Activated naive CD4-positive, alpha-beta T cell treated with anti-CD3 and anti-CD28 coated beads, Interleukin-2, amount 10 ng/mL, durations not matched to agents 7 days and 5 days (primary cell): Measurements from ENCODE around the gene CLSTN3.

Source experiments
- CTCF ChIA-PET: fragments of 350-600 bp; sonication (Branson Sonifier 250); formaldehyde crosslinking; loops from one replicate; lab custom pipeline; 2021; ENCODE audit warnings: antibody characterized with exemption; lab: Charles Lee
- DNase-seq: peaks from one replicate; pipeline ENCODE4 v3.0.0-alpha.2; 2020
- H3K27ac Mint-ChIP-seq: one replicate; pipeline ENCODE4 v1.8.0; 2021; ENCODE audit warnings: mild to moderate bottlenecking, moderate library complexity, mixed read lengths
- H3K27me3 Mint-ChIP-seq: one replicate; pipeline ENCODE4 v1.8.0; 2021; ENCODE audit warnings: mild to moderate bottlenecking, mixed read lengths
- H3K36me3 Mint-ChIP-seq: one replicate; pipeline ENCODE4 v1.8.0; 2021; ENCODE audit warnings: mixed read lengths
- H3K4me1 Mint-ChIP-seq: one replicate; pipeline ENCODE4 v1.8.0; 2021; ENCODE audit warnings: mixed read lengths
- H3K4me3 Mint-ChIP-seq: one replicate; pipeline ENCODE4 v1.8.0; 2021; ENCODE audit warnings: mild to moderate bottlenecking, moderate library complexity, mixed read lengths
- H3K9me3 Mint-ChIP-seq: one replicate; pipeline ENCODE4 v1.8.0; 2021; ENCODE audit warnings: mixed read lengths

CLSTN3 gene

GRCh38 chr12:7129872-7130691 is at the start of gene CLSTN3:
TSS of gene CLSTN3 (plus strand) at chr12:7130371. CDS start at chr12:7130649, 278 bp downstream.
- Mint-ChIP-seq H3K36me3 (peaks cover 39% of the 10 kb centered on the region), H3K4me1 (peaks cover 47% of the 10 kb centered on the region), H3K27ac (peak within 1 kb of the TSS; percentile 91), H3K9me3 (no peaks in the 10 kb centered on the region), H3K27me3 (peaks cover 8% of the 10 kb centered on the region), H3K4me3 (peak within 1 kb of the TSS; percentile 99)
- DNase-seq = peak; percentile 92
- CTCF ChIA-PET = interaction anchor here (1.5 to 2.1 kb wide), 2 partner anchors 11 to 22 kb away, joined by 3 to 8 read pairs; no protein-coding TSS in a partner anchor

DNA sequence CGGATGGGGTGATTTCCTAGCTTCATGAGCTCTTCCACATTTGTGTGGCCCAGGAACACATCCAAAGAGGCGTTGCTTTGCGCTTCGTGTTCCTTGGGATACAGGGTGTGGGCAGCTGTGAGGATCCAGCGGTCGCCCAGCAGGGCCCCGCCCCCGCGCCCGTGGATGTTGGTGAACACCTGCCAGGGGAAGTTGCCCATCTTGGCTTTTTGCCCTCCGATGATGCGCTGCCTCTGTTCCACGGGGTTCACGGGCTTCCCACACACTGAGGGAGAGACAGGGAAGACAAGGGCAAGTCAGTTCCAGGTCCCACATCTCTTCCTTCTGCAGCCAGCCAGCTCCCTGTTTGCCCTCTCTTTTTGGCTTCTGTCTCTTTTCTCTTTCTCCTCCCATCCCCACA is 49.1 kb upstream of the CLSTN3 start:
- H3K36me3 Mint-ChIP-seq = peaks cover 3% of the 10 kb centered on the region
- H3K27ac Mint-ChIP-seq = no peak overlapping the region
- peaks cover 5% of the 10 kb centered on the region for H3K9me3 Mint-ChIP-seq
- DNase-seq = no peak
- CTCF ChIA-PET = no interaction called here
- H3K4me3 Mint-ChIP-seq = no peak overlapping the region
- H3K4me1 Mint-ChIP-seq = no peaks in the 10 kb centered on the region
- H3K27me3 Mint-ChIP-seq = peaks cover 16% of the 10 kb centered on the region

GRCh38 chr12:7083125-7083524 is 47.0 kb upstream of the CLSTN3 start:
- peaks cover 5% of the 10 kb centered on the region for H3K9me3 Mint-ChIP-seq
- no peak overlapping the region for H3K27ac Mint-ChIP-seq
- CTCF ChIA-PET = no interaction called here
- peaks cover 3% of the 10 kb centered on the region for H3K36me3 Mint-ChIP-seq
- H3K4me3 Mint-ChIP-seq = no peak overlapping the region
- DNase-seq = no peak
- H3K27me3 Mint-ChIP-seq = peaks cover 4% of the 10 kb centered on the region
- no peaks in the 10 kb centered on the region for H3K4me1 Mint-ChIP-seq

DNA sequence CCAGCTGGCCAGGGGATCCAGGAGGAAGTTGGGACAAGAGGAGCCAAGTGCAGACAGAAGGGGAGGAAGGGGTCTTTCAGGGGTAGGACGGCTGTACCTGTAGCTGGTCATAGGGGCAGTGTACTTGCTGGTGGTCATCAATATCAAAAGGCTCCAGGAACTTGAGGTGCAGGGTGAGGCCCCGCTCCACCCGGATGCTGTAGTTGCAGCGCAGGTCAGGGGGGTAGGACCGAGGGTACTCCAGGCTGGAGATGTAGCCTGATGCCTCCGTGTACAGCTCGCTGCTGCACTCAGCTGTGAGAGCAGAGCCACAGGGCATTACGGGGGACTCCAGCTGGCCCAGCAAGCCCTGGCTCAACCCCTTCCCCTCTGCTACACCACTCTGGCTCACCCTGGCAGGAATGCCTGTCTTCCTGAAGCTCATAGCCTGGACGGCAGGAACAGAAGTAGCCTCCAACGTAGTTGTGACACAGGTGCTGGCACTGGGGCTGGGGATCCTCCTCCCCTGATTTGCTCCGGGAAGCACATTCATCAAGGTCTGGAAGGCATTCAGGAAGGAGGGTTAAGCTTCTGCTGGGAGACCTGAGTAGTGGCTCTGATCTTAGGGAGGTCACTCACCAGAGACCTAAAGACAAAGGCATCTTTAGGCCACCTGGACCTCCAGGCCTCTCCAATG is 40.8 kb upstream of the CLSTN3 start:
- Mint-ChIP-seq H3K4me3 (no peak overlapping the region), H3K27me3 (peaks cover 19% of the 10 kb centered on the region), H3K9me3 (no peaks in the 10 kb centered on the region), H3K4me1 (peaks cover 13% of the 10 kb centered on the region), H3K36me3 (no peaks in the 10 kb centered on the region), H3K27ac (no peak overlapping the region)
- CTCF ChIA-PET = interaction anchor here (0.5 to 1.1 kb wide), 4 partner anchors 19 to 121 kb away, joined by 3 to 6 read pairs (median 3); no protein-coding TSS in a partner anchor
- DNase-seq = no peak

GRCh38 chr12:7090222-7090998 is 39.8 kb upstream of the CLSTN3 start:
- Mint-ChIP-seq H3K9me3 (no peaks in the 10 kb centered on the region), H3K27me3 (peaks cover 19% of the 10 kb centered on the region), H3K4me3 (no peak overlapping the region), H3K27ac (no peak overlapping the region), H3K4me1 (peaks cover 13% of the 10 kb centered on the region), H3K36me3 (no peaks in the 10 kb centered on the region)
- DNase-seq = no peak
- CTCF ChIA-PET = interaction anchor here (1.1 to 1.8 kb wide), 3 partner anchors 18 to 146 kb away, joined by 6 read pairs; no protein-coding TSS in a partner anchor

- Mint-ChIP-seq H3K27ac (peak overlapping the region; percentile 34), H3K36me3 (no peaks in the 10 kb centered on the region), H3K9me3 (no peaks in the 10 kb centered on the region), H3K27me3 (peaks cover 19% of the 10 kb centered on the region), H3K4me1 (peaks cover 13% of the 10 kb centered on the region), H3K4me3 (no peak overlapping the region)
- DNase-seq = no peak
- CTCF ChIA-PET = interaction anchor here (0.5 to 1.8 kb wide), 5 partner anchors 17 to 796 kb away, joined by 3 to 6 read pairs (median 3); no protein-coding TSS in a partner anchor
These were observed 39.0 kb upstream of the CLSTN3 start for GRCh38 chr12:7091171-7091570.

DNA sequence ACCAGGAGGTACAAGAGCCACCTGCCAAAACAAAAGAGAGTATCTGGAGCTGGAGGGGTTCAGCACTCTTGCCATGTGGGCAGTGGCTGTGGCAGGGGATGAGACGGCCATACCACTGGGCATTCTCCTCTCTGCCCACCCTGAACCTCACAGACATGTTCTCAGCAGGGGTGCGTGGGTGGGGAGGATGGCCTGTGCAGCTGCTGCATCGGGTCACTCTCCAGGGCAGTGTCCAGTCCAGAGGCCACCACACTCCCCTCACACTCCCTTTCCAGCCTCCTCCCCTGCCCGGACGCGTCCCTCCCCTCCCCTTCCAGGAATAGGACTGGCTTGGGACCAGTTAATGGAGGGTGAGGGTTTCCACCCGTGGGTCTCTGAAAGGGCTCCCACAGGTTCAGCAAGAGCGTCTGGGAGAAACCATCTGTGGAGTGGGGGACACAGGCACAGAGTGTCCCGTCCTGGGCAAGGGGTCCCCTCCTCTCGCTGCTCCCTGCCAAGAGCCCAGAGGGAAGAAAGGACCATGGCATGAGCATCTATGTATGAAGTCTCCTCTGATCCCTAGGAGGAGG is 38.4 kb upstream of the CLSTN3 start:
- Mint-ChIP-seq H3K4me1 (peaks cover 13% of the 10 kb centered on the region), H3K27me3 (peaks cover 19% of the 10 kb centered on the region), H3K36me3 (peaks cover under 1% of the 10 kb centered on the region), H3K4me3 (peak overlapping the region; percentile 71), H3K9me3 (no peaks in the 10 kb centered on the region), H3K27ac (peak overlapping the region; percentile 63)
- CTCF ChIA-PET = interaction anchor here (0.5 to 1.8 kb wide), 5 partner anchors 16 to 795 kb away, joined by 3 to 6 read pairs (median 3); no protein-coding TSS in a partner anchor
- DNase-seq = no peak

- CTCF ChIA-PET = interaction anchor here (0.7 to 2.7 kb wide), 12 partner anchors 17 to 223 kb away, joined by 3 to 15 read pairs (median 4); partner anchors contain the start of genes C1RL and LPCAT3
- H3K4me1 Mint-ChIP-seq = peaks cover 13% of the 10 kb centered on the region
- H3K27ac Mint-ChIP-seq = peak within 1 kb of the TSS; percentile 63
- peaks cover 19% of the 10 kb centered on the region for H3K27me3 Mint-ChIP-seq
- H3K9me3 Mint-ChIP-seq = no peaks in the 10 kb centered on the region
- DNase-seq = peak; percentile 82
- H3K4me3 Mint-ChIP-seq = peak within 1 kb of the TSS; percentile 71
- peaks cover 1% of the 10 kb centered on the region for H3K36me3 Mint-ChIP-seq
These were observed 37.8 kb upstream of the CLSTN3 start, which contains the start of gene C1R for GRCh38 chr12:7092229-7092985. TSS of gene C1R (minus strand) at chr12:7092445. CDS start at chr12:7092388, 57 bp downstream.

GRCh38 chr12:7092986-7093460 is 37.1 kb upstream of the CLSTN3 start:
- H3K27ac Mint-ChIP-seq = no peak overlapping the region
- H3K4me3 Mint-ChIP-seq = no peak overlapping the region
- H3K4me1 Mint-ChIP-seq = peaks cover 13% of the 10 kb centered on the region
- DNase-seq = no peak
- H3K36me3 Mint-ChIP-seq = peaks cover 1% of the 10 kb centered on the region
- CTCF ChIA-PET = interaction anchor here (0.7 to 2.7 kb wide), 12 partner anchors 16 to 224 kb away, joined by 3 to 15 read pairs (median 4); partner anchors contain the start of genes C1RL and LPCAT3
- no peaks in the 10 kb centered on the region for H3K9me3 Mint-ChIP-seq
- H3K27me3 Mint-ChIP-seq = peaks cover 19% of the 10 kb centered on the region

DNA sequence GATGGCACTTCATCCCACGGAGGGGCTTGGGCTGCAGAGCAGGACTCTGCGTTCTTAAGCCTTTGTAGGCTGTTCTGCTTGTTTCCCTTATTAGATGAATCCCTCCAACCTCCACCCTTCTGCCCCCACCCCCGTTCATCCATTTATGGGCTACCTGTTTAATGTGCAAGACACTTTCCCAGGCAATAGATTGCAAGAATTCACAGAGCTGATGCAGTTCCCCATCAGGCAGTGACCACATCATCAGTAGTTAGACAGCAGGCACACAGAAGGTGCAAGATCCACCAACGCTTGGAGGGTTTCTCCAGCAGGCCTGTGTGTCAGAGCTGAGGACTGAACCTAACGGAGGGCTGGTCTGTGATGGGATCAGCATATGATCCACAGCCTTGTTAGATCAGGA is 36.7 kb upstream of the CLSTN3 start:
- H3K4me3 Mint-ChIP-seq = no peak overlapping the region
- H3K27me3 Mint-ChIP-seq = peaks cover 19% of the 10 kb centered on the region
- peaks cover 13% of the 10 kb centered on the region for H3K4me1 Mint-ChIP-seq
- CTCF ChIA-PET = interaction anchor here (0.7 to 2.7 kb wide), 11 partner anchors 12 to 224 kb away, joined by 3 to 15 read pairs (median 4); partner anchors contain the start of genes C1RL and LPCAT3
- no peaks in the 10 kb centered on the region for H3K9me3 Mint-ChIP-seq
- H3K36me3 Mint-ChIP-seq = peaks cover 4% of the 10 kb centered on the region
- no peak for DNase-seq
- no peak overlapping the region for H3K27ac Mint-ChIP-seq

DNA sequence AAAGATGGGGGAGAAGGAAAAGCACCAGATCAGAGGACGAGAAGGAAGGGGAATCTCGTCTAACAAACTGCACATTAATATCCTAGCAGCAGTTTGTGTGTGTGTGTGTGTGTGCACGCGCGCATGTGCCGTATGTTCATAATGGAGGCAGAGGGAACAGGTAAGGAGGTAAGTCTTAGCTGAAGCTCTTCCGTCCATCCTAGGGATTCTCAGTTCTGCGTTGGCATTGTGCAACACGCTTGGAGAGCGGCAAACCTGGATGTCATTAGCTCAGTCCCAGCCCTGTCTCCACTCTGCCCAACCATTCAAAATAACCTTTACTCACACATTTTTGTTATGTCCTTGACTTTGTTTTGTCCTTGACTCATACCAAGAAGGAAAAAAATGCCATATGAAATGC is 36.3 kb upstream of the CLSTN3 start:
- peaks cover 7% of the 10 kb centered on the region for H3K36me3 Mint-ChIP-seq
- H3K27me3 Mint-ChIP-seq = peaks cover 18% of the 10 kb centered on the region
- CTCF ChIA-PET = interaction anchor here (0.7 to 2.7 kb wide), 7 partner anchors 11 to 169 kb away, joined by 3 to 15 read pairs (median 5); partner anchors contain the start of genes C1RL and LPCAT3
- H3K27ac Mint-ChIP-seq = no peak overlapping the region
- H3K4me3 Mint-ChIP-seq = no peak overlapping the region
- H3K4me1 Mint-ChIP-seq = peaks cover 13% of the 10 kb centered on the region
- no peak for DNase-seq
- no peaks in the 10 kb centered on the region for H3K9me3 Mint-ChIP-seq
